PFSK-1 (cell line): ENCODE results near the gene VPS37B.

Source experiments
- FOXP2 ChIP-seq: optimal IDR thresholded peaks from 2 replicates; pipeline ENCODE3; 2011; ENCODE audit warnings: borderline replicate concordance, control low read depth, inconsistent platforms; ENCODE audit not compliant: insufficient read depth; ENCODE audit errors: extremely low read length, extremely low read depth
- POLR2AphosphoS5 ChIP-seq: IDR thresholded peaks from 2 replicates; pipeline ENCODE4 v1.6.1; 2012; ENCODE audit warnings: low read depth, mild to moderate bottlenecking, control low read depth, low read length, moderate library complexity
- SIN3A ChIP-seq: IDR thresholded peaks from 2 replicates; pipeline ENCODE4 v1.6.1; 2012; ENCODE audit warnings: mild to moderate bottlenecking, low read length, moderate library complexity, borderline replicate concordance; ENCODE audit not compliant: insufficient read depth
- TAF1 ChIP-seq: IDR thresholded peaks from 2 replicates; pipeline ENCODE4 v1.6.1; 2012; ENCODE audit warnings: low read length, control low read depth, borderline replicate concordance; ENCODE audit not compliant: insufficient read depth
- TF ChIP-seq, protein P1 (sequence below), 2 experiments: IDR thresholded peaks; 2 replicates each; pipeline versions ENCODE4 v1.6.1 to v1.8.0; 2011 to 2012; ENCODE audit warnings: low read depth in 2 of 2, low read length in 2 of 2, control low read depth in 1 of 2, inconsistent platforms in 1 of 2, mild to moderate bottlenecking in 1 of 2, moderate library complexity in 1 of 2; ENCODE audit not compliant: insufficient read depth in 1 of 2

DNA sequence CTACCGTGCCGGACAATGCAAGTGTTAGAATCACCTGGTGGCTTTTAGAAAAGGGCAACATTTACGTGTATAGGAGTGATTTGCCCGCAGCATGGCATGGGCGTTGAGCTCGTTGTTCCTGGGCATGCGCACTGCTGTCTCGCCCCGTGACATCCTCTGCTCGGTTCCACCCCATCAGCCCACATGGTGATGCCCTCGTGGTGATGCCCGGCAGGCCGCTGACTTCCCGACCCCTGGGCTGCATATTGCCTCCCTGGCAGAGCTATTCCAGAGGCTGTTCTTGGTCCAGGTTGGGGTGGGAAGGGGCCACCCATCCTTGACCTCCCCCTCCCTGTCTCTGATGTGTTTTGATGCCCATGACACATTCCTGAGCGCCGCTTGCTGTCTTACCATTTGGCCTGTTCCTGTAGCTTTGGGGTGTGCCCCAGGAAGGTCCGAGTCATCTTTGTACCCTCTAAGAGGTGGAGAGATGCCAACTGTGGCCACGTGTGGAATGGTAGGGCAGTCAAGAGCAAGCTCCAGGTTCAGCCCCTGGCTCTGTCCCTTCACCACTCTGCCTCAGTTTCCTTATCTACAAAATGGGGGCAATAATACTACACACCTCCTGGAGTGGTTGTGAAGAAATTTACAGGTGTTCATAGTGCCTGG, 55.9 kb downstream of the VPS37B start:
- TF ChIP-seq POLR2AphosphoS5 = no peak
- no peak for TF ChIP-seq TAF1
- TF ChIP-seq, protein P1, sequence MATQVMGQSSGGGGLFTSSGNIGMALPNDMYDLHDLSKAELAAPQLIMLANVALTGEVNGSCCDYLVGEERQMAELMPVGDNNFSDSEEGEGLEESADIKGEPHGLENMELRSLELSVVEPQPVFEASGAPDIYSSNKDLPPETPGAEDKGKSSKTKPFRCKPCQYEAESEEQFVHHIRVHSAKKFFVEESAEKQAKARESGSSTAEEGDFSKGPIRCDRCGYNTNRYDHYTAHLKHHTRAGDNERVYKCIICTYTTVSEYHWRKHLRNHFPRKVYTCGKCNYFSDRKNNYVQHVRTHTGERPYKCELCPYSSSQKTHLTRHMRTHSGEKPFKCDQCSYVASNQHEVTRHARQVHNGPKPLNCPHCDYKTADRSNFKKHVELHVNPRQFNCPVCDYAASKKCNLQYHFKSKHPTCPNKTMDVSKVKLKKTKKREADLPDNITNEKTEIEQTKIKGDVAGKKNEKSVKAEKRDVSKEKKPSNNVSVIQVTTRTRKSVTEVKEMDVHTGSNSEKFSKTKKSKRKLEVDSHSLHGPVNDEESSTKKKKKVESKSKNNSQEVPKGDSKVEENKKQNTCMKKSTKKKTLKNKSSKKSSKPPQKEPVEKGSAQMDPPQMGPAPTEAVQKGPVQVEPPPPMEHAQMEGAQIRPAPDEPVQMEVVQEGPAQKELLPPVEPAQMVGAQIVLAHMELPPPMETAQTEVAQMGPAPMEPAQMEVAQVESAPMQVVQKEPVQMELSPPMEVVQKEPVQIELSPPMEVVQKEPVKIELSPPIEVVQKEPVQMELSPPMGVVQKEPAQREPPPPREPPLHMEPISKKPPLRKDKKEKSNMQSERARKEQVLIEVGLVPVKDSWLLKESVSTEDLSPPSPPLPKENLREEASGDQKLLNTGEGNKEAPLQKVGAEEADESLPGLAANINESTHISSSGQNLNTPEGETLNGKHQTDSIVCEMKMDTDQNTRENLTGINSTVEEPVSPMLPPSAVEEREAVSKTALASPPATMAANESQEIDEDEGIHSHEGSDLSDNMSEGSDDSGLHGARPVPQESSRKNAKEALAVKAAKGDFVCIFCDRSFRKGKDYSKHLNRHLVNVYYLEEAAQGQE (IDR thresholded peaks at IDR 0.05; ENCODE audit: insufficient read depth in 1 of 2, low read depth in 2 of 2, low read length in 2 of 2) = no peak
- no peak for TF ChIP-seq SIN3A
- TF ChIP-seq FOXP2 = no peak
